NB4 (cell line): Measurements from ENCODE around the gene BIN1.
A peak's percentile ranks its signal among the peaks of the same experiment; 100 is the strongest.
"Not testable (repeated sequence)": the region's sequence is repeated elsewhere in the genome, so short reads cannot be mapped to it uniquely, and the experiment has no call there.

Experiments used
- DNase-seq: peaks from one replicate; pipeline ENCODE4 v3.0.0; 2010; ENCODE audit warnings: low read depth
- H3K4me3 ChIP-seq: one replicate; pipeline ENCODE4 v1.5.1; 2011; ENCODE audit warnings: mild to moderate bottlenecking, low read depth, low read length, moderate library complexity
- MYC ChIP-seq: IDR thresholded peaks from 2 replicates; pipeline ENCODE4 v1.6.1; 2011; ENCODE audit warnings: low read depth, low read length
- POLR2A ChIP-seq: IDR thresholded peaks from 2 replicates; pipeline ENCODE4 v1.6.1; 2011; ENCODE audit warnings: mild to moderate bottlenecking; ENCODE audit not compliant: insufficient read length; ENCODE audit errors: extremely low read depth
- TF ChIP-seq, protein P1 (sequence below): IDR thresholded peaks from one replicate; pipeline ENCODE4 v1.5.1; 2012; ENCODE audit warnings: low read depth, low read length
- TF ChIP-seq, protein P2 (sequence below): IDR thresholded peaks from 2 replicates; pipeline ENCODE4 v1.6.1; 2011; ENCODE audit warnings: low read depth, low read length

The BIN1 gene

DNA sequence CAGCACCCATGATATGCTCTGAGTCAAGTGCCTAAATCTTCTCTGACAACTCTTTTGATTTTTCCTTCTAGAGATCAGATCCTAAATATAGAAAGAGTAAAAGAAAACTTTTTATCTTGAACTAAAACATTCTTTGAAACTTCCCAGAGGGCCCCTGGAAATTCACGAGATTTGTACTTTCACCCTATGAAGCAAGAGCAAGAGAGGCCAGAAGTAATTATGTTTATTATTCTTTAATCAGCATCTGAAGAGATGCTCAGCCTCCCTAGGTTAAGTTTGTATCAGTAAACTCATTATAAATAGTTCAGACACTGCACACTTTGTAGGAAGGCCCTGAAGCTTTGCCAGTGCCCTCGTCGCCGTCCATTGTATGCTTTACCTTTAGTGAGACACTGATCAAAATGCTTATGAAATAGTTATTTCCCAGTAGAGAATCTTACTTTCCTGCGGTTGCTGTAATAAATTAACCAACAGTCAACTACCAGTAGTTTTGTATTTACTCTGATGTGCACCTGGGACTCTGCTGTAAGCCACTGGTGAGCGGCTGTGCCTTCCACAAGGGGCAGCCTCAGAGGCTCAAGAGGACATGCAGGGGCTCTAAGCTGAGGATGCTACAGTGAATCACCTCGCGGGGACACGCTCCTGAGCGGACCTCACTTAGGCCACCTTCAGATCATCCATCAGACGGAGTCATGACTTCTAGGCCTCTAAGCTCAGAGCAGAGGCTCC is 71.9 kb downstream of the BIN1 start:
- no peak for TF ChIP-seq POLR2A
- TF ChIP-seq, protein P1, sequence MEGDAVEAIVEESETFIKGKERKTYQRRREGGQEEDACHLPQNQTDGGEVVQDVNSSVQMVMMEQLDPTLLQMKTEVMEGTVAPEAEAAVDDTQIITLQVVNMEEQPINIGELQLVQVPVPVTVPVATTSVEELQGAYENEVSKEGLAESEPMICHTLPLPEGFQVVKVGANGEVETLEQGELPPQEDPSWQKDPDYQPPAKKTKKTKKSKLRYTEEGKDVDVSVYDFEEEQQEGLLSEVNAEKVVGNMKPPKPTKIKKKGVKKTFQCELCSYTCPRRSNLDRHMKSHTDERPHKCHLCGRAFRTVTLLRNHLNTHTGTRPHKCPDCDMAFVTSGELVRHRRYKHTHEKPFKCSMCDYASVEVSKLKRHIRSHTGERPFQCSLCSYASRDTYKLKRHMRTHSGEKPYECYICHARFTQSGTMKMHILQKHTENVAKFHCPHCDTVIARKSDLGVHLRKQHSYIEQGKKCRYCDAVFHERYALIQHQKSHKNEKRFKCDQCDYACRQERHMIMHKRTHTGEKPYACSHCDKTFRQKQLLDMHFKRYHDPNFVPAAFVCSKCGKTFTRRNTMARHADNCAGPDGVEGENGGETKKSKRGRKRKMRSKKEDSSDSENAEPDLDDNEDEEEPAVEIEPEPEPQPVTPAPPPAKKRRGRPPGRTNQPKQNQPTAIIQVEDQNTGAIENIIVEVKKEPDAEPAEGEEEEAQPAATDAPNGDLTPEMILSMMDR: no peak
- TF ChIP-seq MYC: no peak
- no peak overlapping the region for H3K4me3 ChIP-seq
- DNase-seq: no peak

DNA sequence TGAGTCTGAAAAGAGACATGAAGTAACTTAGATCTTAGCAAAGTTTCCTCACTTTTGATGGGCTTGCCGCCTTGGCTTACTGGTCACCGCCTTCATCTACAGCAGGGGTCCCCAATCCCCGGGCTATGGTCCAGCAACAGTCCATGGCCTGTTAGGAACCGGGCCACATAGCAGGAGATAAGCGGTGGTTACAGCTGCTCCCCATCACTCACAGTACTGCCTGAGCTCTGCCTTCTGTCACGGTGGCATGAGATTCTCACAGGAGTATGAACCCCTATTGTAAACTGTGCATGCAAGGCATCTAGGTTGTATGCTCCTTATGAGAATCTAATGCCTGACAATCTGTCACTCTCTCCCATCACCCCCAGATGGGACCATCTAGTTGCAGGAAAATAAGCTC is 72.9 kb downstream of the BIN1 start:
- no peak for DNase-seq
- H3K4me3 ChIP-seq: no peak overlapping the region
- no peak for TF ChIP-seq POLR2A
- TF ChIP-seq, protein P2, sequence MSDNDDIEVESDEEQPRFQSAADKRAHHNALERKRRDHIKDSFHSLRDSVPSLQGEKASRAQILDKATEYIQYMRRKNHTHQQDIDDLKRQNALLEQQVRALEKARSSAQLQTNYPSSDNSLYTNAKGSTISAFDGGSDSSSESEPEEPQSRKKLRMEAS: no peak
- TF ChIP-seq, protein P1: no peak

DNA sequence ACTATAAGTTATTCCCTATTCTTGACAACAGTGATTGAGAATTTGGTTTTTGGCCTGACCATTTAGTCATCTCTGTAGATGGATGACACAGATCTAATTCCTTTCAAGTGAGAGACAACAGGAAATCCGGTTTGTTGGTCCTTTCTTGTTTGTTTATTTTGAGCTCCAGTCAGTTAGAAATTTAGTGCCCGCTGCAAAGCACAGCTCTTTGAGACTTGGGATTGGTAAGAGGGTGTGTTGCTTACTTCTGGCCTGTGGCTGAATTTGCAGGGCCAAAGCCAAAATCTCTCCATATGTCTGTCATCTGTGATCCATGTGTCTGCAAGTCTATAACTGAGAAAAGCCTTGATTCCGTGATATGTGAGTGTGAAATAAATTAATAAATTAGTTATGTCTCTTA is 74.3 kb downstream of the BIN1 start:
- TF ChIP-seq POLR2A (no peak), MYC (no peak)
- TF ChIP-seq, protein P2: no peak
- TF ChIP-seq, protein P1: no peak
- no peak overlapping the region for H3K4me3 ChIP-seq
- DNase-seq: no peak

DNA sequence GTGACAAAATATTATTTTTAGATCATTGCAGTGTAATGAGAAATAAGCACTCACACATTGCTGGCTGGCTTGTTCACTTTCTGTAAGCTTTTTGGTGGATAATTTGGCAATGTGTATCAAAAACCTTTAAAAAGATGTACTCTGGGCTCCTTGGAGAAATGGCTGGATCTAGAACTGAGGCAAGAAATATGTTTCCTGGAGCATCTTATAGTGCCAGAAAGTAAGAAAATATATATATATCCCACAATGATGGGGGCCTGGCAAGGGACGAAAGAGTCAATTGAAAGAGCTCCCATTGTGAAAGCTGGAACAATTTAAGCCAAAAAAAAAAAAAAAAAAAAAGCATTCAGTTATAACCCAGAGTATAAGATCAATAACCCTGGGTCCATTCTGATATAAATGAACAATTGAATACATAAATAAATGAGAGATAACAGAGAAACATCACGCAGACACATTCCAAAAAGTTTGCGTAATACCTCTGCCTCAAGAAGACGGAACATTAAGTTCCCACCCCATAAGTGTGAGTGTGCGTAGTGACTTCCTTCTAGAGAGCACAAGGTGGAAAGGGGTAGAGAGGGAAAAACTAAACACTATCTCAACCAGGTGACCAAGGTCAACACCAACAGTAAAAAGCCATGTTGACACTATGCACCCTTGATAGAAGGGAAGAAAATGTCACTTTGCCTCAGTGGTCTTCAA is 77.5 kb downstream of the BIN1 start:
- H3K4me3 ChIP-seq: no peak overlapping the region
- DNase-seq: no peak
- no peak for TF ChIP-seq MYC
- TF ChIP-seq, protein P2: no peak
- TF ChIP-seq POLR2A: no peak
- TF ChIP-seq, protein P1: no peak

DNA sequence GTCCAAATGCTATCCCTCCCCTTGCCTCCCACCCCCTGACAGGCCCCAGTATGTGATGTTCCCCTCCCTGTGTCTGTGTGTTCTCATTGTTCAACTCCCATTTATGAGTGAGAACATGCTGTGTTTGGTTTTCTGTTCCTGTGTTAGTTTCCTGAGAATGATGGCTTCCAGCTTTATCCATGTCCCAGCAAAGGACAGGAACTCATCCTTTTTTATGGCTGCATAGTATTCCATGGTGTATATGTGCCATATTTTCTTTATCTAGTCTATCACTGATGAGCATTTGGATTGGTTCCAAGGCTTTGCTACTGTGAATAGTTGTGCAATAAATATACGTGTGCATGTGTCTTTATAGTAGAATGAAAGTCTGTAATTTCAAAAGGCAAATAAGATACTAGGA is 78.2 kb downstream of the BIN1 start:
- not testable (repeated sequence) for DNase-seq

DNA sequence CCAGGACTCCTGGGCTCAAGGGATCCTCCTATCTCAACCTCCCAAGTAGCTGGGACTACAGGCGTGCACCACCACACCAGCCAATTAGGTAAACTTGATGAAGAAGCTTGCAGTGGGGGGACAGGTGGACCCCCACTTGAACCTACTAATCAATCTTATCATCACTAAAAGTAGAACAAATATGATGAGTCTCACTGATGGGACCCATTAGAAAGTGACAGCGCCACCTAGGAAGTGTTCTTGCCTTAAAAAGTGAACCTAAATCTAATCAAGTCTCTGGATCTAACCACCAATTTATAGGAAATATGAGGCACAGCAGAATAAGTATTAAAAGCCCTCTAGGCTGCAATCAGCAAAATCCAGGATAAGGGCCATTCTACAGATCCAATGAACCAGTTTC is 79.2 kb downstream of the BIN1 start:
- TF ChIP-seq, protein P1: peak; percentile 48
- TF ChIP-seq, protein P2: no peak
- H3K4me3 ChIP-seq: no peak overlapping the region
- peak; percentile 34 for DNase-seq

More for the DNA sequence above, 78.2 kb downstream of the BIN1 start:
- H3K4me3 ChIP-seq: not testable (repeated sequence)
